ENCODE measurements around the gene TINAG.

TINAG gene

DNA sequence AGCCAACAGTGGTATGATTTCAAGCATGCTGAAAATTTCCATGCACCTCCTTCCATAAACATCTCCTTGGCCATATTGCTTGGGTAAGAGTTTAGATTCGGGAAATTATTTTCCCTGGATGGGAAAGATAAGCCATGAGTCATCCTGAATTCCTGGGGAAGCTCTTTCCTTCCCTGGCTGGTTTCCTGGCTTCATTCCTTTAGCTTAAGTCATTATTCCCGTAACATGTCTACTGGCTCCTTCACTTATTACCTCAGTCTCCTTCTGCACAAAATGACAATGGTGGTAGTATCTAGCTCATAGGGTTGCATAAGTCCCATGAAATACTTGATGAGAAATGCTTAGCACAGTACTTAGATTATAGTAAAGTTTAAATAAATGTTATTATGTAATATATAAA lies 27.6 kb downstream of the TINAG start:
- Histone ChIP-seq H3K36me3 (no peaks in the 10 kb centered on the region), H3K27me3 (ENCODE audit: insufficient read depth, low read depth, severe bottlenecking) (peaks cover 18% of the 10 kb centered on the region), H3K4me3 (ENCODE audit: low read depth, low read length) (no peak overlapping the region), H3K9me3 (ENCODE audit: severe bottlenecking) (no peaks in the 10 kb centered on the region), H3K27ac (no peak overlapping the region)
- DNase-seq = no peak
- TF ChIP-seq, protein P1, sequence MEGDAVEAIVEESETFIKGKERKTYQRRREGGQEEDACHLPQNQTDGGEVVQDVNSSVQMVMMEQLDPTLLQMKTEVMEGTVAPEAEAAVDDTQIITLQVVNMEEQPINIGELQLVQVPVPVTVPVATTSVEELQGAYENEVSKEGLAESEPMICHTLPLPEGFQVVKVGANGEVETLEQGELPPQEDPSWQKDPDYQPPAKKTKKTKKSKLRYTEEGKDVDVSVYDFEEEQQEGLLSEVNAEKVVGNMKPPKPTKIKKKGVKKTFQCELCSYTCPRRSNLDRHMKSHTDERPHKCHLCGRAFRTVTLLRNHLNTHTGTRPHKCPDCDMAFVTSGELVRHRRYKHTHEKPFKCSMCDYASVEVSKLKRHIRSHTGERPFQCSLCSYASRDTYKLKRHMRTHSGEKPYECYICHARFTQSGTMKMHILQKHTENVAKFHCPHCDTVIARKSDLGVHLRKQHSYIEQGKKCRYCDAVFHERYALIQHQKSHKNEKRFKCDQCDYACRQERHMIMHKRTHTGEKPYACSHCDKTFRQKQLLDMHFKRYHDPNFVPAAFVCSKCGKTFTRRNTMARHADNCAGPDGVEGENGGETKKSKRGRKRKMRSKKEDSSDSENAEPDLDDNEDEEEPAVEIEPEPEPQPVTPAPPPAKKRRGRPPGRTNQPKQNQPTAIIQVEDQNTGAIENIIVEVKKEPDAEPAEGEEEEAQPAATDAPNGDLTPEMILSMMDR (IDR thresholded peaks at IDR 0.05; ENCODE audit: low read depth, low read length) = no peak

DNA sequence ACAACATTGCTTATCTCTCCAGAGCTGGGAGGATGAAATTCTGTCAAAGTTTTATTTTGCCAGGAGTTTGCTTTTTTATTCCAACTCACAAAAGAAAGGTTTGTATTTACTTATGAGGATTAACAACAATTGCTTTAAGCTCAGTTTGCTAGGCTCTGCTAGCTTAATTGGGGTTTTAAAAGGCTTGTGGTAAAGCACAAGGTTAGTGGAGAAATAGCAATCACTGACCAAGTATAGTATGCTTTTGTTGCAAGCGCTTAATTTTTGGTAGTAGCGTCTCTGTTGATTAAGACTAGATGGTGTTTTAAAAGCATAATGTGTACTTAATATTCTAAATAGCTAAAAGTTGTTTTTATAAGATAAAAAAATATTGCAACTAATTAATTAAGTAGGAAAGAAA lies 45.7 kb downstream of the TINAG start:
- DNase-seq = no peak
- TF ChIP-seq, protein P1 (IDR thresholded peaks at IDR 0.05; ENCODE audit: low read depth, low read length) = no peak
- no peaks in the 10 kb centered on the region for H3K36me3 ChIP-seq

DNA sequence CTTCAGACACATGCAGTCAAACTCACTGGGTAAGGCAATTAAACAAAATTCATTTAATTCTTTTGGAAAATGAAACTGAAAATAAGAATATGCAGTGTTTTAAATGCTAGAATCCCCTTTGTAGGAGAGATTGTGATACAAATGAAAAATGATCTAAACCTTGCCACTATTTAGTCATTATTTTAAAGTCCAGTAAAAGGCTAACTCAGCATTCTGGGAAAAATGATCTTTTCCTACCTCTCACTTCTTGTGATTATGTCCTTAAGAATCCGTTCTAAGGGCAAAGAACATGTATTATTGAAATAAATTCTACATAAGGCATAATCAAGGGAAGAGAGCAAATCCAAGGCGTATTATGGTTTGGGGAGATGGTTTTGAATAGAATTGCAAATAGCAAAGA lies 46.4 kb downstream of the TINAG start:
- Histone ChIP-seq H3K9me3 (ENCODE audit: severe bottlenecking) (no peaks in the 10 kb centered on the region), H3K27me3 (ENCODE audit: insufficient read depth, low read depth, severe bottlenecking) (peaks cover 23% of the 10 kb centered on the region), H3K27ac (no peak overlapping the region), H3K4me3 (ENCODE audit: low read depth, low read length) (no peak overlapping the region), H3K36me3 (no peaks in the 10 kb centered on the region)
- no peak for DNase-seq
- TF ChIP-seq, protein P1 (IDR thresholded peaks at IDR 0.05; ENCODE audit: low read depth, low read length) = no peak

More for the DNA sequence above, 45.7 kb downstream of the TINAG start:
- Histone ChIP-seq H3K4me3 (ENCODE audit: low read depth, low read length) (no peak overlapping the region), H3K27me3 (ENCODE audit: insufficient read depth, low read depth, severe bottlenecking) (peaks cover 25% of the 10 kb centered on the region), H3K27ac (no peak overlapping the region), H3K9me3 (ENCODE audit: severe bottlenecking) (no peaks in the 10 kb centered on the region)

DNA sequence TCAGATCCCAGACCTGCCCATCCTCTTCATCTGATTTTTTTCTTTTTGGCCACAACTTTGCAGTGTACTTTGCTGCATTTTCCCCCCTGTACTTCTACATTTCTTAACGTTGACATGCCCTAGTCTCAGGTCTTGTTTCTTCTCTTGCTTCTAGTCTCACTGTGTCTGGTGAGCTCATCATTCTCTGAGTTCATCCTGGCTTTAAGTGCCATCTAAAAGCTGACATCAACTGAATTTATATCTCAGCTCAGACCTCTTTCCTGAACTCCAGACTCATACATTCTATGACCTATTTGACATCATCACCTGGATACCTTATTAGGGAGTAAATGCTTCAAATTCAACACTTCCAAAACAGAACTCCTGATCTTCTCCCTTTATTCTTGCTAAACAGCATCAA lies 48.9 kb downstream of the TINAG start:
- TF ChIP-seq, protein P1 (IDR thresholded peaks at IDR 0.05; ENCODE audit: low read depth, low read length) = no peak
- H3K27ac ChIP-seq = no peak overlapping the region
- DNase-seq = no peak
- H3K9me3 ChIP-seq (ENCODE audit: severe bottlenecking) = no peaks in the 10 kb centered on the region
- H3K27me3 ChIP-seq (ENCODE audit: insufficient read depth, low read depth, severe bottlenecking) = peaks cover 15% of the 10 kb centered on the region
- H3K36me3 ChIP-seq = no peaks in the 10 kb centered on the region
- H3K4me3 ChIP-seq (ENCODE audit: low read depth, low read length) = no peak overlapping the region

DNA sequence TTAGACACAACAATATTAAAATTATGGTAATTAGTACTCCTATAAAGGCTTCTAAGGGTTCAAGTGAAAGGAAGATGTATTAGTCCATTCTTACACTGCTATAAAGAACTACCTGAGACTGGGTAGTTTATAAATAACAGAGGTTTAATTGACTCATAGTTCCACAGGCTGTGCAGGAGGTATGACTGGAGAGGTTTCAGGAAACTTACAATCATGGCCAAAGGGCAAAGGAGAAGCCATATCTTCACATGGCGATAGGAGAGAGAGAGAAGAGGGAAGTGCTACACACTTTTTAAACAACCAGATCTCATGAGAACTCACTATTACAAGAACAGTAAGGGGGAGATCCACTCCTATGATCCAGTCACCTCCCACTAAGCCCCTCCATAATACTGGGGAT lies 52.9 kb downstream of the TINAG start:
- Histone ChIP-seq H3K9me3 (ENCODE audit: severe bottlenecking) (no peaks in the 10 kb centered on the region), H3K27ac (no peak overlapping the region), H3K36me3 (no peaks in the 10 kb centered on the region), H3K4me3 (ENCODE audit: low read depth, low read length) (no peak overlapping the region), H3K27me3 (ENCODE audit: insufficient read depth, low read depth, severe bottlenecking) (peaks cover 7% of the 10 kb centered on the region)
- no peak for DNase-seq
- TF ChIP-seq, protein P1 (IDR thresholded peaks at IDR 0.05; ENCODE audit: low read depth, low read length) = no peak

DNA sequence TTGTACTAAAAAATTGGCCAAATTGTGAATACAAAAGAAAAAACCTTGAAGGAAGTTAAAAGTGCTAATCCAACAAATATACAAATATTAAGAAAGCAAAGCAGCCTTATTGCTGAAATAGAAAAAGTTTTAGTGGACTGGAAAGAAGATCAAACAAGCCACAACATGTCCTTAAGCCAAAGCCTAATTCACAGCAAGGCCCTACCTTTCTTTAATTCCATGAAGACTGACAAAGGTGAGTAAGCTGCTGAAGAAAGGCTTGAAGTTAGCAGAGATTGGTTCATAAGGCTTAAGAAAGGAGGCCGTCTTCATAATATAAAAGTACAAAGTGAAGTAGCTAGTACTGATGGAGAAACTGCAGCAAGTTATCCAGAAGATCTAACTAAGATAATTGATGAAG lies 53.5 kb downstream of the TINAG start:
- H3K4me3 ChIP-seq (ENCODE audit: low read depth, low read length) = no peak overlapping the region
- TF ChIP-seq, protein P1 (IDR thresholded peaks at IDR 0.05; ENCODE audit: low read depth, low read length) = no peak
- peaks cover 7% of the 10 kb centered on the region for H3K27me3 ChIP-seq (ENCODE audit: insufficient read depth, low read depth, severe bottlenecking)
- H3K9me3 ChIP-seq (ENCODE audit: severe bottlenecking) = no peaks in the 10 kb centered on the region
- no peaks in the 10 kb centered on the region for H3K36me3 ChIP-seq
- DNase-seq = no peak
- no peak overlapping the region for H3K27ac ChIP-seq

Data from WERI-Rb-1 (cell line).